ENCODE measurements around the gene PLXNB1. TPM values are rescaled to one million over a fixed set of nuclear protein-coding genes. Genes with fewer than 3 reads are reported as not detected.

PLXNB1 gene
- total RNA-seq, 1 experiment from 2014 or later: 35.6 TPM

DNA sequence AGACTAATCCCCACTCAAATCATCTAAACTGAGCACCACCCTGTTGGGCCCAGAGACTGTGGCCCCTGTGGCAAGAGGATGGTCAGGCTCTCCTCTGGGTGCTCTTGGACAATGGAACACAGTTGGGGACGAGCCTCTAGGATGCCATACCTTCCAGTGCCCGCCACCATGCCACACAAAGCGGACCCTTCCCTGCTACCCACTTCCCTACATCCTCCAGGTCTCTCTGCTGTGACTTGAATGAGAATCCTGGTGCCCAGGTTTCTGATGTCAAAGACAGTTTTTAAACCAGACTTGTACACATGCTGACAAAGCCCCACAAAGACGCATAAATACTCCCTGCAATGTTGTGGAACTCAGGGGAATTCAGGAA lies 5.3 kb upstream of the PLXNB1 start:
- H3K4me1 ChIP-seq (ENCODE audit: control insufficient read depth in 1 of 2, insufficient read depth in 2 of 2, low read length in 2 of 2): peaks cover 47 to 75% of the 10 kb centered on the region in 2 experiments
- peak overlapping the region; percentile 2 for H3K27ac ChIP-seq (ENCODE audit: low read depth, low read length)
- ChIA-PET POLR2A (interaction anchor here (1.3 to 1.7 kb wide), 4 partner anchors 11 to 241 kb away, joined by 3 to 22 read pairs (median 12); partner anchors contain the start of gene ATRIP), CTCF (interaction anchor here (1.3 to 6.4 kb wide), 26 partner anchors 10 to 278 kb away, joined by 3 to 386 read pairs (median 11); partner anchors contain the start of genes ATRIP, CDC25A and ZNF589), RAD21 (ENCODE audit: low non-redundant PET in 1 of 2, low total read pairs in 2 of 2, uncharacterized antibody in 2 of 2, unreplicated experiment in 2 of 2) (interaction anchor here (1.2 to 3.3 kb wide), 7 partner anchors 19 to 241 kb away, joined by 3 to 59 read pairs (median 14); no protein-coding TSS in a partner anchor)
- no peaks in the 10 kb centered on the region for H3K27me3 ChIP-seq (ENCODE audit: insufficient read depth, low read length)
- peak overlapping the region; percentile 79 for H3K4me2 ChIP-seq (ENCODE audit: low read length)
- H3K4me3 ChIP-seq (replicated peaks in 1 of 2; ENCODE audit: low read depth in 1 of 2, low read length in 2 of 2): no peak overlapping the region
- H4K20me1 ChIP-seq (ENCODE audit: insufficient read depth): no peaks in the 10 kb centered on the region
- H2AFZ ChIP-seq (ENCODE audit: low read depth, low read length, poor library complexity, severe bottlenecking): no peak overlapping the region
- H3K79me2 ChIP-seq (ENCODE audit: insufficient read depth, low read length): peaks cover 28% of the 10 kb centered on the region
- BruUV-seq (replicated peaks): no TSS peak
- no peaks in the 10 kb centered on the region for H3K9me3 ChIP-seq (ENCODE audit: control insufficient read depth in 1 of 2, insufficient read depth in 1 of 2, low read depth in 1 of 2, low read length in 2 of 2)
- TF ChIP-seq POLR2A (IDR thresholded peaks at IDR 0.05; ENCODE audit: borderline replicate concordance, extremely low read depth, insufficient read depth, insufficient read length): no peak
- ATAC-seq (no peak), DNase-seq (ENCODE audit: low read depth, low spot score) (no peak)
- peak overlapping the region; percentile 55 for H3K9ac ChIP-seq (ENCODE audit: low read length)
- H3K36me3 ChIP-seq (ENCODE audit: control insufficient read depth in 1 of 2, insufficient read depth in 2 of 2, low read length in 2 of 2): peaks cover 0 to 17% of the 10 kb centered on the region in 2 experiments; a peak in 1 of 4 replicates
- no peaks in the 10 kb centered on the region for H3K9me2 ChIP-seq (ENCODE audit: insufficient read depth)
- intact Hi-C loops (cut with micrococcal nuclease): no loop called here

DNA sequence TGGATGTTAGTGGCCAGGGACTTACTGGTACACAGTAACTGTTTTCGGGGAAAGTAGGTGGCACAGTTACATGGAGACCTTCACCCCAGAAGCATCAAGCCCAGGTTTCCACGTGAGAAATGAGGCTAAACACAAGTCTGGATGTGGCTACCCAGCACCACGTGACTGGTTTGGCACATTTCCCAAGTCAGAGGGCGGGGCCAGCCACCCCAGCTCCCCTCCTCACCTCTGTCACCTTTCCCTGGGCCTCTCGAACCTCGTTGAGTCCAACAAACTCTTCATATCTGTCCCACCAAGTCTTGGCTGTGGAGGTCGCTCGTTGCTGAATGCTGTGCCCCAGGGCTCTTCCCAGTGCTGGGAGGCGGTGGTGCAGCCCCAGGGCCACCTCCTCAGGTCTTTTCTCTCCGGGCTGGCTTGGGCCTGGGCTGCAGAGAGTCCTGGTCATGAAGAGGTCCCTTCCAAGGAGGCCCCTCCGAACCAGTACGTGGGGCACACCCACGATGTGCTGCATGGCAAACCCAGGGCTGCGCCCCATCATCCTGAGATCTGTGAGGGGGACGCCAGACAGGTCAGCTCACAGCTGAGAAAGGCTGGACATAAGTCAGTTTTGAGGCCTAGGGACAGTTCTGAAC lies 4.8 kb upstream of the PLXNB1 start:
- ATAC-seq (no peak), DNase-seq (ENCODE audit: low read depth, low spot score) (no peak)
- no peaks in the 10 kb centered on the region for H4K20me1 ChIP-seq (ENCODE audit: insufficient read depth)
- CTCF ChIA-PET: interaction anchor here (0.9 to 6.4 kb wide), 4 partner anchors 33 to 240 kb away, joined by 3 to 386 read pairs (median 7); no protein-coding TSS in a partner anchor
- H3K4me1 ChIP-seq (ENCODE audit: control insufficient read depth in 1 of 2, insufficient read depth in 2 of 2, low read length in 2 of 2): peaks cover 50 to 79% of the 10 kb centered on the region in 2 experiments
- peak overlapping the region; percentile 55 for H3K9ac ChIP-seq (ENCODE audit: low read length)
- H3K79me2 ChIP-seq (ENCODE audit: insufficient read depth, low read length): peaks cover 25% of the 10 kb centered on the region; the same call in 1 of the 2 replicates
- no peak overlapping the region for H2AFZ ChIP-seq (ENCODE audit: low read depth, low read length, poor library complexity, severe bottlenecking)
- H3K27ac ChIP-seq (ENCODE audit: low read depth, low read length): peak overlapping the region; percentile 62
- POLR2A ChIA-PET: interaction anchor here (1.6 kb wide), 1 partner anchor 34 kb away, joined by 22 read pairs; no protein-coding TSS in a partner anchor
- RAD21 ChIA-PET (ENCODE audit: low non-redundant PET in 1 of 2, low total read pairs in 2 of 2, uncharacterized antibody in 2 of 2, unreplicated experiment in 2 of 2): interaction anchor here (0.6 to 3.3 kb wide), 4 partner anchors 8 to 34 kb away, joined by 3 to 59 read pairs (median 14); no protein-coding TSS in a partner anchor
- peak overlapping the region; percentile 79 for H3K4me2 ChIP-seq (ENCODE audit: low read length)
- peak overlapping the region in 1 of 2 experiments; percentile 46; a peak in 1 of 4 replicates for H3K4me3 ChIP-seq (replicated peaks in 1 of 2; ENCODE audit: low read depth in 1 of 2, low read length in 2 of 2)
- TF ChIP-seq YY1 (IDR thresholded peaks at IDR 0.05; ENCODE audit: extremely low read depth, insufficient replicate concordance, low read depth, low read length): no peak
- TF ChIP-seq, protein P1, sequence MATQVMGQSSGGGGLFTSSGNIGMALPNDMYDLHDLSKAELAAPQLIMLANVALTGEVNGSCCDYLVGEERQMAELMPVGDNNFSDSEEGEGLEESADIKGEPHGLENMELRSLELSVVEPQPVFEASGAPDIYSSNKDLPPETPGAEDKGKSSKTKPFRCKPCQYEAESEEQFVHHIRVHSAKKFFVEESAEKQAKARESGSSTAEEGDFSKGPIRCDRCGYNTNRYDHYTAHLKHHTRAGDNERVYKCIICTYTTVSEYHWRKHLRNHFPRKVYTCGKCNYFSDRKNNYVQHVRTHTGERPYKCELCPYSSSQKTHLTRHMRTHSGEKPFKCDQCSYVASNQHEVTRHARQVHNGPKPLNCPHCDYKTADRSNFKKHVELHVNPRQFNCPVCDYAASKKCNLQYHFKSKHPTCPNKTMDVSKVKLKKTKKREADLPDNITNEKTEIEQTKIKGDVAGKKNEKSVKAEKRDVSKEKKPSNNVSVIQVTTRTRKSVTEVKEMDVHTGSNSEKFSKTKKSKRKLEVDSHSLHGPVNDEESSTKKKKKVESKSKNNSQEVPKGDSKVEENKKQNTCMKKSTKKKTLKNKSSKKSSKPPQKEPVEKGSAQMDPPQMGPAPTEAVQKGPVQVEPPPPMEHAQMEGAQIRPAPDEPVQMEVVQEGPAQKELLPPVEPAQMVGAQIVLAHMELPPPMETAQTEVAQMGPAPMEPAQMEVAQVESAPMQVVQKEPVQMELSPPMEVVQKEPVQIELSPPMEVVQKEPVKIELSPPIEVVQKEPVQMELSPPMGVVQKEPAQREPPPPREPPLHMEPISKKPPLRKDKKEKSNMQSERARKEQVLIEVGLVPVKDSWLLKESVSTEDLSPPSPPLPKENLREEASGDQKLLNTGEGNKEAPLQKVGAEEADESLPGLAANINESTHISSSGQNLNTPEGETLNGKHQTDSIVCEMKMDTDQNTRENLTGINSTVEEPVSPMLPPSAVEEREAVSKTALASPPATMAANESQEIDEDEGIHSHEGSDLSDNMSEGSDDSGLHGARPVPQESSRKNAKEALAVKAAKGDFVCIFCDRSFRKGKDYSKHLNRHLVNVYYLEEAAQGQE (IDR thresholded peaks at IDR 0.05; ENCODE audit: low read depth): no peak
- TF ChIP-seq, protein P2, sequence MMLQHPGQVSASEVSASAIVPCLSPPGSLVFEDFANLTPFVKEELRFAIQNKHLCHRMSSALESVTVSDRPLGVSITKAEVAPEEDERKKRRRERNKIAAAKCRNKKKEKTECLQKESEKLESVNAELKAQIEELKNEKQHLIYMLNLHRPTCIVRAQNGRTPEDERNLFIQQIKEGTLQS (IDR thresholded peaks at IDR 0.05): no peak
- no peak for TF ChIP-seq ZFX (IDR thresholded peaks at IDR 0.05)
- TF ChIP-seq, protein P3, sequence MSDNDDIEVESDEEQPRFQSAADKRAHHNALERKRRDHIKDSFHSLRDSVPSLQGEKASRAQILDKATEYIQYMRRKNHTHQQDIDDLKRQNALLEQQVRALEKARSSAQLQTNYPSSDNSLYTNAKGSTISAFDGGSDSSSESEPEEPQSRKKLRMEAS (IDR thresholded peaks at IDR 0.05): no peak
- no peak for TF ChIP-seq JUND (IDR thresholded peaks at IDR 0.05)
- H3K9me2 ChIP-seq (ENCODE audit: insufficient read depth): no peaks in the 10 kb centered on the region
- H3K27me3 ChIP-seq (ENCODE audit: insufficient read depth, low read length): no peaks in the 10 kb centered on the region
- no peaks in the 10 kb centered on the region for H3K9me3 ChIP-seq (ENCODE audit: control insufficient read depth in 1 of 2, insufficient read depth in 1 of 2, low read depth in 1 of 2, low read length in 2 of 2)
- no TSS peak for BruUV-seq (replicated peaks)
- intact Hi-C loops (cut with micrococcal nuclease): no loop called here
- peaks cover 0 to 17% of the 10 kb centered on the region in 2 experiments; a peak in 1 of 4 replicates for H3K36me3 ChIP-seq (ENCODE audit: control insufficient read depth in 1 of 2, insufficient read depth in 2 of 2, low read length in 2 of 2)
